CD14-positive monocyte (primary cell): Measurements from ENCODE around the gene ROBO1. TPM values are rescaled to one million over a fixed set of nuclear protein-coding genes. Genes with fewer than 3 reads are reported as not detected.

ENCODE experiments used
- DNase-seq, 3 donors: peaks; one replicate each; pipeline ENCODE4 v3.0.0-alpha.2; 2011 to 2022
- H2AFZ ChIP-seq: 2 replicates; pipeline ENCODE4 v1.6.0; 2012; ENCODE audit warnings: mild to moderate bottlenecking, low read depth, low read length, inconsistent platforms; ENCODE audit not compliant: insufficient read depth, poor library complexity, severe bottlenecking
- H3K27ac ChIP-seq, 2 donors: 1 replicate in 1 of 2; 2 replicates in 1 of 2; pipeline ENCODE4 v1.5.1; 2012 to 2013; ENCODE audit warnings: low read length in 2 of 2, control low read depth in 1 of 2, inconsistent platforms in 1 of 2, low read depth in 1 of 2, mild to moderate bottlenecking in 1 of 2
- H3K27me3 ChIP-seq, 2 donors: one replicate each; pipeline versions ENCODE4 v1.6.0 to v1.6.1; 2011 to 2013; ENCODE audit warnings: low read length in 2 of 2; ENCODE audit not compliant: control insufficient read depth in 2 of 2, insufficient read depth in 2 of 2
- H3K36me3 ChIP-seq, 2 donors: replicated peaks in 1 of 2; 1 replicate in 1 of 2; 2 replicates in 1 of 2; pipeline versions ENCODE4 v1.5.1 to v1.6.1; 2012 to 2013; ENCODE audit warnings: low read length in 2 of 2, control low read depth in 1 of 2, inconsistent platforms in 1 of 2, mild to moderate bottlenecking in 1 of 2; ENCODE audit not compliant: insufficient read depth in 2 of 2, control insufficient read depth in 1 of 2
- H3K4me1 ChIP-seq, 2 donors: 1 replicate in 1 of 2; 2 replicates in 1 of 2; pipeline versions ENCODE4 v1.5.1 to v1.6.1; 2012 to 2013; ENCODE audit warnings: low read length in 2 of 2, control low read depth in 1 of 2, inconsistent platforms in 1 of 2, mild to moderate bottlenecking in 1 of 2, moderate library complexity in 1 of 2; ENCODE audit not compliant: insufficient read depth in 2 of 2, control insufficient read depth in 1 of 2
- H3K4me2 ChIP-seq: replicated peaks from 2 replicates; pipeline ENCODE3; 2012; ENCODE audit warnings: low read length, moderate library complexity, mild to moderate bottlenecking; ENCODE audit not compliant: poor library complexity, severe bottlenecking; ENCODE audit errors: extremely low read depth
- H3K4me3 ChIP-seq, 3 experiments: fragments of 200-600 bp in 1 of 3; sonication (generic) in 1 of 3; replicated peaks in 1 of 3; 1 replicate in 2 of 3; 2 replicates in 1 of 3; pipeline ENCODE4 v1.5.1; 2011 to 2013; ENCODE audit warnings: low read length in 3 of 3, mild to moderate bottlenecking in 3 of 3, control low read depth in 2 of 3, low read depth in 2 of 3, inconsistent platforms in 1 of 3, moderate library complexity in 1 of 3
- H3K79me2 ChIP-seq: 2 replicates; pipeline ENCODE4 v1.6.0; 2012; ENCODE audit warnings: mild to moderate bottlenecking, control low read depth, inconsistent platforms, low read length, moderate library complexity; ENCODE audit not compliant: insufficient read depth
- H3K9ac ChIP-seq: 2 replicates; pipeline ENCODE4 v1.6.0; 2017; ENCODE audit warnings: low read length, mild to moderate bottlenecking; ENCODE audit not compliant: insufficient read depth, poor library complexity, severe bottlenecking
- H3K9me3 ChIP-seq, 2 donors: replicated peaks in 1 of 2; 1 replicate in 1 of 2; 2 replicates in 1 of 2; pipeline versions ENCODE4 v1.5.1 to v1.6.1; 2012 to 2013; ENCODE audit warnings: low read length in 2 of 2, control low read depth in 1 of 2; ENCODE audit not compliant: control insufficient read depth in 1 of 2, insufficient read depth in 1 of 2
- H4K20me1 ChIP-seq: 2 replicates; pipeline ENCODE4 v1.6.0; 2012; ENCODE audit warnings: mild to moderate bottlenecking, low read length, control low read depth, moderate library complexity; ENCODE audit not compliant: insufficient read depth
- H3K27ac Mint-ChIP-seq, 7 donors: one replicate each; pipeline ENCODE4 v1.8.0; 2020; ENCODE audit warnings: mild to moderate bottlenecking in 7 of 7, mixed read lengths in 7 of 7, moderate library complexity in 6 of 7, inconsistent platforms in 2 of 7
- H3K27me3 Mint-ChIP-seq, 3 donors: one replicate each; pipeline ENCODE4 v1.8.0; 2021 to 2022; ENCODE audit warnings: low read depth in 3 of 3, mild to moderate bottlenecking in 3 of 3, mixed read lengths in 3 of 3, moderate library complexity in 3 of 3, inconsistent platforms in 1 of 3
- H3K36me3 Mint-ChIP-seq, 2 donors: one replicate each; pipeline ENCODE4 v1.8.0; 2020; ENCODE audit warnings: mixed read lengths in 2 of 2, inconsistent platforms in 1 of 2, mild to moderate bottlenecking in 1 of 2
- H3K4me1 Mint-ChIP-seq: one replicate; pipeline ENCODE4 v1.8.0; 2020; ENCODE audit warnings: mild to moderate bottlenecking, mixed read lengths
- H3K4me3 Mint-ChIP-seq, 2 donors: one replicate each; pipeline ENCODE4 v1.8.0; 2020; ENCODE audit warnings: mild to moderate bottlenecking in 2 of 2, mixed read lengths in 2 of 2, moderate library complexity in 1 of 2
- H3K9me3 Mint-ChIP-seq, 7 donors: one replicate each; pipeline ENCODE4 v1.8.0; 2020 to 2022; ENCODE audit warnings: mixed read lengths in 7 of 7, mild to moderate bottlenecking in 6 of 7, moderate library complexity in 6 of 7, inconsistent platforms in 2 of 7
- WGBS: methylation state at CpG from one replicate; pipeline ENCODE4 v1.1.5; 2013; ENCODE audit warnings: missing lambda C conversion rate; ENCODE audit not compliant: insufficient coverage; 5-methylcytosine and 5-hydroxymethylcytosine counted together
- intact Hi-C, 2 donors: fragments of 100-400 bp; cut with micrococcal nuclease; formaldehyde crosslinking; loops; one replicate each; pipeline versions ENCODE4 v1.15.0 to v1.15.1; 2023
- polyA plus RNA-seq, 3 donors: library from polyadenylated mRNA; depleted of rRNA in 1 of 3; unstranded in 2 of 3; stranded (reverse) in 1 of 3; fragments of 300-500 nt in 2 of 3; fragments of >200 nt in 1 of 3; fragmentation: Illumina TruSeq in 2 of 3; gene quantifications; 1 replicate in 2 of 3; 2 replicates in 1 of 3; pipeline ENCODE4 v1.2.3, GENCODE V29; 2012 to 2021
- TF ChIP-seq, protein P1 (sequence below): fragments of 200-600 bp; IDR thresholded peaks from one replicate; pipeline ENCODE4 v1.8.0; 2022; ENCODE audit warnings: antibody characterized with exemption, mild to moderate bottlenecking

The ROBO1 gene
- polyA plus RNA-seq, 3 donors: 0.09 to 0.10 TPM; not detected in 1

DNA sequence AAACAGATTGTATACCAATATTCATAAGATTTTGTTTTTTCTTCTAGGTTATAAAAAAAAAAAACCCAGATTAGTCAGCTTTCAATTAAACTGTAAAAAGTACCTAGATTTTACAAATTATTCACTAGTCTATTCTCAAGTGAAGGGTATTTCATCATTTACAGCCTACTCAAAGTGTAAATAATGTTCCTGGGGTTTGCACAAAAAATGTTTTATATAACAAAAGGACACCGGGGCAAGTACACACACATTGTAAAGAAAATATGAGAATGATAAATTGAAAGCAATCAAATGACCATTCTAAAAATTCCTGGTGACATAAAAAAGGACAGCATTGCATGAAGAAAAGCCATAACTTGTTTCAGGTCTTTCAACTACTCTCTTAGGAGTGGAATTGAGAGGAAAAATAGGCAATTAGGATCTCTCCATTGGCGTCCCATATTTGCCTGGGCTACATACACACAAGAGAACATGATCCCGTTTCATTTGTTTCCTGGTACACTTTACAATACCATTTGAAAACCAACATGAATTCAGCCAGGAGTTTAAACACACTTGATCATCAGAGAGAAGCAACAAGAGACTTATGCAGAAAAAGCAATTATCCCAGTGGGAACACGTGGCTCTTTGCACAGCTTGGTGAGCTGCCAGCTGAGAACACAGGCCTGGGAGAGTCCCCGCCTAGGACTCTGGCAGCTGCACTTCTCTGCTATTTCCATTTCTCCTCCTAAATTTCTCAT is 1039.2 kb downstream of the ROBO1 start:
- Histone ChIP-seq H3K9me3 (no peaks in the 10 kb centered on the region), H3K27me3 (no peaks in the 10 kb centered on the region), H3K79me2 (no peaks in the 10 kb centered on the region), H3K27ac (no peak overlapping the region), H3K36me3 (no peaks in the 10 kb centered on the region), H3K9ac (no peak overlapping the region), H3K4me1 (no peaks in the 10 kb centered on the region), H2AFZ (no peak overlapping the region), H4K20me1 (no peaks in the 10 kb centered on the region), H3K4me2 (no peak overlapping the region), H3K4me3 (no peak overlapping the region)
- Mint-ChIP-seq H3K4me3 (no peak overlapping the region), H3K9me3 (peaks cover 0 to 3% (median 0%) of the 10 kb centered on the region in 7 donors), H3K27ac (no peak overlapping the region), H3K27me3 (no peaks in the 10 kb centered on the region), H3K36me3 (no peaks in the 10 kb centered on the region), H3K4me1 (no peaks in the 10 kb centered on the region)
- TF ChIP-seq, protein P1, sequence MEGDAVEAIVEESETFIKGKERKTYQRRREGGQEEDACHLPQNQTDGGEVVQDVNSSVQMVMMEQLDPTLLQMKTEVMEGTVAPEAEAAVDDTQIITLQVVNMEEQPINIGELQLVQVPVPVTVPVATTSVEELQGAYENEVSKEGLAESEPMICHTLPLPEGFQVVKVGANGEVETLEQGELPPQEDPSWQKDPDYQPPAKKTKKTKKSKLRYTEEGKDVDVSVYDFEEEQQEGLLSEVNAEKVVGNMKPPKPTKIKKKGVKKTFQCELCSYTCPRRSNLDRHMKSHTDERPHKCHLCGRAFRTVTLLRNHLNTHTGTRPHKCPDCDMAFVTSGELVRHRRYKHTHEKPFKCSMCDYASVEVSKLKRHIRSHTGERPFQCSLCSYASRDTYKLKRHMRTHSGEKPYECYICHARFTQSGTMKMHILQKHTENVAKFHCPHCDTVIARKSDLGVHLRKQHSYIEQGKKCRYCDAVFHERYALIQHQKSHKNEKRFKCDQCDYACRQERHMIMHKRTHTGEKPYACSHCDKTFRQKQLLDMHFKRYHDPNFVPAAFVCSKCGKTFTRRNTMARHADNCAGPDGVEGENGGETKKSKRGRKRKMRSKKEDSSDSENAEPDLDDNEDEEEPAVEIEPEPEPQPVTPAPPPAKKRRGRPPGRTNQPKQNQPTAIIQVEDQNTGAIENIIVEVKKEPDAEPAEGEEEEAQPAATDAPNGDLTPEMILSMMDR: no peak
- DNase-seq: no peak
- intact Hi-C loops: no loop called here
- 81% methylated on average over 3 of the region's 5 CpGs for WGBS

DNA sequence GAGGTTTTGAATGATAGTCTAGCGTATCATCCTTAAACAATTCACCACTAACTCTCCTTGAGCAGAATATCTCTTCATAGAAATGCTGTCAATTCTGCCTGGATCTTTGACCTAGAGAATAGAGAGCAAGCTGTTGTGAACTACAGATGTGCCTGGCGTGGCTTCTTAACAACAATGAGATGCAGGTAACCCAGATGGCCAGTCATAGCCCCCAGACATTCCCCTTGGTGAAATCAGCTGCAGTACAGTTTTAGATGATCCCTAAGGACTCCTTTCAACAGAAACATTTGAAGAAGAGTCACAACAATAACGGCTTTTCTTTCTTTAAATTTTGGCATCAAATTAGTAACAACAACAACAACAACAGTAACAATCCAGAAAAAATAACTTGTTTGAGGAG is 1041.3 kb downstream of the ROBO1 start:
- no peaks in the 10 kb centered on the region for H3K79me2 ChIP-seq
- H3K27ac Mint-ChIP-seq: no peak overlapping the region
- WGBS: 88% methylated on average over 1 of the region's 3 CpGs
- no peaks in the 10 kb centered on the region for H3K4me1 Mint-ChIP-seq
- H3K27ac ChIP-seq: no peak overlapping the region
- no peak for DNase-seq
- no peaks in the 10 kb centered on the region for H3K27me3 Mint-ChIP-seq
- no peaks in the 10 kb centered on the region for H3K9me3 ChIP-seq
- H3K9me3 Mint-ChIP-seq: peaks cover 0 to 3% (median 0%) of the 10 kb centered on the region in 7 donors
- H4K20me1 ChIP-seq: no peaks in the 10 kb centered on the region
- H3K36me3 Mint-ChIP-seq: no peaks in the 10 kb centered on the region
- H3K4me3 Mint-ChIP-seq: no peak overlapping the region
- no peak overlapping the region for H3K4me3 ChIP-seq
- H2AFZ ChIP-seq: no peak overlapping the region
- no peak overlapping the region for H3K9ac ChIP-seq
- no peaks in the 10 kb centered on the region for H3K27me3 ChIP-seq
- H3K36me3 ChIP-seq: no peaks in the 10 kb centered on the region
- intact Hi-C loops: no loop called here
- TF ChIP-seq, protein P1: no peak
- no peaks in the 10 kb centered on the region for H3K4me1 ChIP-seq
- no peak overlapping the region for H3K4me2 ChIP-seq
